Renal cortex interstitium (tissue), 11 donors: ENCODE measurements around the gene PARD3. TPM values are rescaled to one million over a fixed set of nuclear protein-coding genes. Genes with fewer than 3 reads are reported as not detected.

ENCODE experiments used
- DNase-seq, 11 donors: peaks; one replicate each; pipeline ENCODE4 v3.0.0-alpha.2; 2013; ENCODE audit warnings: low read depth in 9 of 11, low spot score in 4 of 11; ENCODE audit errors: extremely low read depth in 1 of 11
- polyA plus RNA-seq, 3 donors: library from polyadenylated mRNA; unstranded; fragments of 120-200 nt; gene quantifications; one replicate each; pipeline ENCODE4 v1.2.1, GENCODE V29; 2013; ENCODE audit not compliant: insufficient read length in 3 of 3

Gene PARD3
- polyA plus RNA-seq, 3 donors: 68.5 to 88.7 (median 71.1) TPM

DNA sequence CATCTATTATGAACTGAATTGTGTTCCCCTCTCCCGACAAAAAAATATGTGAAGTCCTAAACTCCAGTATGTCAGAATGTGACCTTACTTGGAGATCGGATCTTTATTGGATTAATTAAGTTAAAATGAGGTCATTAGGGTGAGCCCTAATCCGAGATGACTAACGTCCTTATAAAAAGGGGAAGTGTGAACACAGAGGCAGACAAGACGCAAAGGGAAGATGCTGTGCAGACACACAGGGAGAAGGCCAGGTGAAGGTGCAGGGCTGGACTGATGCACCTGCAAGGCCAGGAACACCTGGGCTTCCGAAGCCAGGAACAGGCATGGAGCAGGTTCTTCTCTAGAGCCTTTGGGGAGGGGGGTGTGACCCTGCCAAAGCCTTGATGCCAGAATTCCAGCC, 187.8 kb downstream of the PARD3 start:
- DNase-seq: no peak

DNA sequence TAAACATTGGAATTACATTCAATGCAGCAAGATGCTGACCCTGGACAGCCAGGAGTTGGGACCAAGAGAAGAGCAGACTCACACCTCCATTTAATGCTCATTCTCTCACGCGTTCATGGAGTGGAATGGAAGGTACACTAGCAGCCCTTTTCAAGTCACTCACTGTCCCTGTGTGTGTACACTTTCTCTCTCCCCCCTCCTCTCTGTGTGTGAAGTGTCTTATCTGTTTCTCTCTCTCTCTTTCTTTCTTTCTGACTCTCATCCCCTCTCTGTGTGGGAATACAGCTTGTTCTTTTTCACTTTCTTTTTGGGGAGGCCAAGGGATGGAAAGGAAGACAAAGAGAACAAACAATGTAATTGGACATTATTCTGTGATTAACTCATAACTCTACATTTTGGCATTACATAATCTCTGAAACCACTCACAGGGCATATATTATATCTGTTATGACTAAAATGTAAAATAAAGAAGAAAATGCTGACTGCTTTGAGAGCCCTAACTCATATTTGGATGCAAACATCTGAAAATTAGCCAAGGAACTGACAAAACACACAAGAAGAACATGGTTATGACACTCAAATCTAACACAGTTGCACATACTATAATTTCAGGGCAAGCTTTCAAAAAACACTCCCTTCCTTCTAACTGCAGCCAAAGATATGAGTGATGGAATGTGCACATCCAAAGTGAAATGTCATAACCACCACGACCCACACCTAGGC, 188.8 kb downstream of the PARD3 start:
- DNase-seq: no peak

DNA sequence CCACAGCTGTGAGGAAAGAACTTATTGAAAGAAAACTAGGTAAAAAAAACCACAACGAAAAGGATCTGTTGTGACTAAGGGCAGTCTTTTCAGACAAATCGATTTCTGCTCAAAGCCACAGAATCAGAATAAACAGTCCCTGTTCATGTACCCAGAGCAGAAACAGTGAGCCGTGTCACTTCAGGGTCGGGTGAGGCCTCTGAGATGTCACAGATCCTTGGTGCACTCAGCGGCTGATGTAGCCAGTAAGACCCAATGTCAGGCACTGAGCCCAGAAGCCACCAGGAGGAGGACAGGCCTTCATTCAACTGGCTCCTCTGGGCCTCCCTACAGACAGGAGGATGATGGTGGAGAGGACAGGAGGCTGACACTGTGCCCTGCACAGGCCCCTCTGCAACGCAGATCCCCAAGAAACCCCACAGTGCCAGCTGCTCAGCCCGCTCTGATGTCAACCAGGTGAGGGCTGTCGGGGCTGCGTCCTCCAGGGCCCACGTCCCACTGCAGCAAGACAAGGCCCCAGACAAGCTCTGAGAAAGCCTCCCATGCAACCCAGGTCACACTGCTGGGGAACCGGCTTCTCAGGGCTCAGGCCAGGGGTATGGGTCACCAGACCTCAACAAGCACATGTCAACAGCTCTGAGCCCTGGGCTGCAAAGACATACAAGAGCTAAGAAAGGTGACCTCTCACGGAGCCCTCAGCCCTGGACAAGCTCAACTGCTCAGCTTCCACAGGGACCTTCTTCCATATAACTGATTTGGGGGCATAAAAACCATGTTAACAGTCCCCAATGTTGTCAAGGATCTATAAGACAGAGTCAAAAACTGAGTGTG, 190.6 kb downstream of the PARD3 start:
- DNase-seq: no peak

DNA sequence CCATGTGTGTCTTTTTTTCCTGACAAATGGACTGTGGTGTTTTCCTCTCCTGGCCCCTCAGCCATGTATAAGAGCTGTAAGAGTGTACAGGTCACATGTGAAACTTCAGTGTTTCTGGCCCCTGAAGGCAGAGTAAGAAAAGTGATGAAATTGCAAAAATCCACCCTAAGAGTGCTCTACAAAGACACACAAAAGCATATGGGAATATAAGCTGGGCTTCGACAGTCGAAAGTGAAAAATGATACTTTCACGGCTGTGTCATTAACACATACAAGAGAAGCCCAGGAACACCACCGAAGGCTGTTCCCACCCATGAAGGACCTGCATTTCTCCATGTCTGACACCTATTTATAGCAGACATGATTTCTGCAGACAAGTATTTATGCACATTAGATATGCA, 192.2 kb downstream of the PARD3 start:
- no peak for DNase-seq

DNA sequence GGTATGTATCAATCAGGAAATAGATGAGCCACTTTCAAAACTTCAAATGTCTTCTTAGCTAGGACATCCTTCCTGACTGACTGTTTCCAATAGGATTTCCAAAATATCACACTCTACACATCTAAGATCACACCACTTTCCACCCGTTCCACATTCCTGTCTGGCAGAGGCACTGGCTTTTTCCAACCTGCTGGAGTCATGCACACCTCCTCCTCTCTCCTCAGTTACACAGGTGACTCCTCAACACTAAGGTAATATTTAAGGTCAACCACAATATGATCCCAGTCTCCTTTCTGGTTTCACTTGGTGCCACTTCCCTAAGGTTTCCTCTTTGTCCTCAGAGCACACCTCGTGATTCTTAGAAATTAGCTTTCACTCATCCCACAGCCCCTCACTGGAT, 196.5 kb downstream of the PARD3 start:
- DNase-seq: no peak

DNA sequence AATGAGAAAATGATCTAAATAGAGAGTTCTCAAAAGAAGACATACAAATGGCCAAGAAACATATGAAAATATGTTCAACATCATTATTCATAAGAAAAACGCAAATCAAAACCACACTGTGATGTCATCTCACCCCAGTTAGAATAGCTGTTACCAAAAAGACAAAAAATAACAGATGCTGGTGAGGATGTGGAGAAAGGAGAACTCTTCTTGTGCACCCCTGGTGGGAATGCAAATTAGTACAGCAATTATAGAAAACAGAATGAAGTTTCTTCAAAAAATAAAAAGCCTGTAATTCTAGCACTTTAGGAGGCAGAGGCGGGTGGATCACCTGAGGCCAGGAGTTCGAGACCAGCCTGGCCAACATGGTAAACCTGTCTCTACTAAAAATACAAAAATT, 199.3 kb downstream of the PARD3 start:
- DNase-seq: no peak

DNA sequence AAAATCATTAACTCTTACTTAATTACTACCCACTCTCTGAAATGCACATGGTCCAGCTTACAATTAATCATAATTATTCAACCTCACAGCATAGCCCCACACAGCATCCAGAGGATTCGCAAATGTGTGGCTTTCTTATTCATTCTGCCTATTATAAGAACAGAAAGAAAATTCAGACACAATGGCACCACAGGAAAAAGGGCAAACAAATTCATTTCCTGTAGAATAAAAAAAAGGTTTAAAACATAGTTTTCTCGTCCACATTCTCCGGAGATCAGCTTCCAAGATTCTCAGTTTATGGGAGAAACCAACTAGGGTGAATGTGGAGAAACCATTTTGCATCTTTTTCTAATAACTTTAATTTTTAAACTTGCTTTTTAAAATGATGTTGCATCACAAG, 201.6 kb downstream of the PARD3 start:
- no peak for DNase-seq

DNA sequence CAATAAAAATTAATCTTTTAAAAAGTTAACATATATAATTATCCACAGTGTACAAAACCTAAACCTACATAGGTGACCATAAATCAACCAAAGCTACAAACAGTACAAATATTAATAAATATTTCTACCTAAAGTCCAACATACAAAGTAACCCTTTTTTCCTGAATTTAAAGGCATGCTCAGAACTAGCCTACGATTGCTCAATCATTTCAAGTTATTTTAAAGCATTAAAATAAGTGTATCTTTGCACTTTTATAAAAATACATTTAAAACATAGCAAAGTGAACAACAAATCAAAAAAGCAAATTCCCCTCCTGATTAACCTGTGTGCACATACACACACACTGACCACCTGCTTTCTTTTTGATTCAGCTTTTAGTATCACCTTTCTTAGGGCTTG, 202.2 kb downstream of the PARD3 start:
- DNase-seq: no peak

DNA sequence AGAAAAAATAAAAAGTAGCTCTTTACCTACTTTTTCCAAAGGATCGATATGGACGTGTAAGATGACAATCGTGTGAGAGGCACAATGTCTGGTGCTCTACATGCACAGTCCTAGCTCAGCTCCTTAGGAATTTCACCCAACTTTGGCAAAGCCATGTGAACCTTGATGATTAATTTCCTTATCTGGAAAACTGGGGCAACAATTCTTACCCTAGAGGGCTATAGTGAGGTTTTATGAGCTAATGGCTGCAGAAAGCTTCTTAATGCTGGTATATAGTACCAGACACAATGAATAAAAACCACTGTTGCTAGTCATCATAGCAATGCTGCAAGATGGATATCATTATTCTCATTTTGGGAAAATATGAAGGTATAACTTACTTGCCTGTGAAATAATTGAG, 202.7 kb downstream of the PARD3 start:
- DNase-seq: no peak

DNA sequence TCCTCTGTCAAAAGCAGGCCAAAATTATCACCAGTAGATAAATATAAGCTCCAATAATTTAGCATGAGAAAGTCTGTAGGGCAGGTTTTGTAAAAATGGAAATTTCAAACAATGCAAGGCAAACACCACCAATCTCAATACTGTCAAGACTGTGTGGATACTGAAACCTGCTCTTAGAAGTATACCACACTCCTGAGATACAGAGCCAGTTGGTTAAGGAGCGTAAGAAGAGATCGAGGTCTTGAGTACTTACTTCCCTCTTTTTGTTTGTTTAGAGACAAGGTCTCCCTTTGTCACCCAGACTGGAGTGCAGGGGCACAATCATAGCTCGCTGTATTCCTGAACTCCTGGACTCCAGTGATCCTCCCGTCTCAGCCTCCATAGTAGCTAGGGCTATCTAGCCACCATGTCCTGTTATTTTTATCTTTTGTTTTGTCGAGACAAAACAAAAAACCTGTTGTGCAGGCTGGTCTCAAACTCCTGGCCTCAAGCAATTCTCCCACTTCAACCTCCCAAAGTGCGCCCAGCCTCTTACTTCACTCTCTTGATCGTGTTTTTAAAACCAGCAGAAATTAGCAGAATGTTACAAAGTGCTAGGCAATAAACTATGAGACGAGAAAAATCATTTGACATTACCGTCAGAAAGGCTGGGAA, 205.7 kb downstream of the PARD3 start:
- DNase-seq: no peak

DNA sequence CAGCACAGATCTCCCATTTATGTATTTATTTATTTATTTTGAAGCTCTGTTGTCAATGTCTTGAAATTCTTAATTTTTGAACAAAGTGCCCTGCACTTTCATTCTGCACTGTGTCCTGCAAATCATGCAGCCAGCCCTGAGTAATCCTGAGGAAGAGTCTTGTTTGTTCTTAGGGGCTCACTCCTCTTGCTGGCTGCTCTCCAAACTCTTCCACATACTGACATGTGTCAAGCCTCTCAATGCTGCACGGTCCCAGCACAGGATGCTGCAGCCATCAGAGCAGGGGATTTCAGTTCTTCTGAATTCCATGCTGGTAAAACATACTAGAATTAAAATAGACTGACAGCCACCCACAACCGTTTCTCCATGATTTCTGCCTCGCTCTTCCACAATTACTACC, 207.2 kb downstream of the PARD3 start:
- no peak for DNase-seq

DNA sequence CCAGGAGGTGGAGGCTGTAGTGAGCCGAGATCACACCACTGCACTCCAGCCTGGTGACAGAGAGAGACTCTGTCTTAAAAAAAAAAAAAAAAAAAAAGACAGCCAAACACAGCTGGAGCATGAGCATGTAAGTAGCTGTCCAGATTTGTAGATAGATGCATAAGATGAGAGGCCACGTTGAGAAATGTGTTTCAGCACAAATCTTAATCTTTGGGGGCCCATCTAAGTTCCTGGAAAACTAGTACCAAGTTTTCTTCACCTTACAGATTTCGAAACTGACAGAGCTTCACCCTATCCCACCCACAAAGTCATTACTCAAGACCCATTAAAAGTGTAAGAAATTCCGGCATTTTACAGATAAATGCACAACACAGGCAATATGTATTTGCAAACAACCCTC, 208.2 kb downstream of the PARD3 start:
- no peak for DNase-seq

DNA sequence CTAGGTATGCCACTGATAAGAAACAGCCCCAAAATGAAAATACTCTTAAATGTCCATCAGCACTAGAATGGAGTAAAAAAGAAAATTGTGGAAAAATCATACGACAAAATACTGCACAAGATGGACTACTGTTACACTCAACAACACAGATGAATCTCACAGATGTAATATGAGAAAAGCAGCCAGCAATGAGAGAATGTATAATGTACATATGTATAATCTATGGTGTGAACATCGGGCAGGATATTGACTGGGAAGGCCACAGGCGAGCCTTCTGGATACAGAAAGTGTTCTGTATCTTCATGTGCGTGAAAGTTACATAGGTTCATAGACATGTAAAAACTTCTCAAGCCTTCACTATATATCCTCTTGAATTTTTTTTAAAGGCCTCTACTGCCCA, 212.6 kb downstream of the PARD3 start:
- no peak for DNase-seq

DNA sequence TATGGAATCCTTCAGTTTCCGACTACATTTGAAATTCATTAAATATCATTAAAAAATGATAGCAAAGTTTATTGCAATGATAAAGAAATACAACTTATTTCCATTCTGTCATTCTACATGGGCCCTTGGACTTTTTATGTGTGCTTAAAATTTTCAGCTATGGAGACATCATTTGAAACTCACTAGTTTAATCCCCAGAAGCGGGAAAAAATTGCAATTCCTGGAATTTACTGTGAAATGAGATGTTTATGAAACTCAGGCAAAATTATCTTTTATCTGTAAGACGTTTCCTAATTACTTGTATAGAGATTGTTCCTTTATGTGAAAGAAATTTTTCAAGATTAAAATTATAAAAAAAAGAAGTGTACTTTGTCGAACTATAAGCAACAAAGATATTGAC, 213.4 kb downstream of the PARD3 start:
- no peak for DNase-seq

DNA sequence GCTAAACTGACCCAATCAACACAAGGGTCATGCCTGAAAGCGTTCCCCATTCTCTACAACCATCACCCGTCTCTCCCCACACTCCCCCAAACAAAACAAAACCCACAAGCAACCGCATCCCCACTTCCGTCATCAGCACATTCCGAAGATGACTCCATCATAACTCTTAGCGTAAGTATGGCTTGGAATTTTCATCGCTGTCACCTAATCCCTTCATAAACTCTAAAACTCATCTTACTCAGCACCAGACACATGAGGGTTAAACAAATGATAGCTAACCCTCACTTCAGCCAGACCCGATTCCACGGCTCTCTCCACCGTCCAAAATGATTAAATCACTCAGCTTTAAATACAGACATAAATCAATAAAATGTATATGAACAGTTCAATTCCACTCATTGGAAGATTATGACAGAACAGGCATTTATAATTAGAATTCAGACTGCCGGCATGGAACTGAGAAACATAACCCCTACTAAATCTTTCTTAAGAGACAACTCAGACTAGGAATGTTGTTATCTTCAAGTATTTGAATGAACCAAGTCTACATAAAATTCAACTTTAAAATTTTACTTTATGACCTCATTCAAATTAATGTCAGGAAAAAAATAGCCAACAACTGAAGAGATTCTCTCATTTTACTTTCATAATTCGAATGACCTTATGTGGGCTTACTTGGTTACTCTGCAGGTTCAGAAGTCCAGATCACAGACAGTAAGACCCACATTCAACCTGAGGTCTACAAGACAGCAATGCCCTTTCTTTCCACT, 215.9 kb downstream of the PARD3 start:
- peak in 1 of 11 donors; percentile 14 for DNase-seq

DNA sequence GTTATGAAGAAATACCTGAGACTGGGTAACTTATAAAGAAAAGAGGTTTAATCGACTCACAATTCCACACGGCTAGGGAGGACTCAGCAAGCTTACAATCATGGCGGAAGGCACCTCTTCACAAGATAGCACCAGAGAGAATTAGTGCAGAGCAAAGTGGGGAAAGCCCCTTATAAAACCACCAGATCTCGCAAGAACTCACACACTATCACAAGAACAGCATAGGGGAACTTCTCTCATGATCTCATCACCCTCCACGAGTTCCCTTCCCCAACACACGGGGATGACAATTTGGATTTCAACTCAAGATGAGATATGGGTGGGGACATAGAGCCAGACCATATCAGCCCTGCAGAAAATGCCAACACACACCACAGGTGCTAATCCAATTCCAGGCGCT, 218.7 kb downstream of the PARD3 start:
- DNase-seq: no peak

DNA sequence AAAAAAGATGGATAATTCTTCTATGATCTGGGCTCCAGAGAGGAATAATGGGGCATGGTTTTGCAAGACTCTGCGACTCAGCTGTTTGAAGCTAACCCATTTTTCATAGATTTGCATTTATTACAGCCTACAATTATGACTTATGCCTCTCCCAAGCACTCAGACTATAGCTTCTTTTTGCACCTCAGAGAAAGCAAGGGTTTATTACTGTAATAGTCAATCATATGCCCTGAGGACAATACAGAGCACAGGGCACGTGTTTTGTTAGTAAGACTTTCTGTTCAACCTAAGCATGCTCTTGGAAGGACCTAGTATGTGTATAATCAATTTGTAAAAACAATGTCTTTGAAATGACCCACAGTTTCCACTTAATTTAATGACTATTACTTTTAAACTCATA, 221.2 kb downstream of the PARD3 start:
- DNase-seq: no peak

DNA sequence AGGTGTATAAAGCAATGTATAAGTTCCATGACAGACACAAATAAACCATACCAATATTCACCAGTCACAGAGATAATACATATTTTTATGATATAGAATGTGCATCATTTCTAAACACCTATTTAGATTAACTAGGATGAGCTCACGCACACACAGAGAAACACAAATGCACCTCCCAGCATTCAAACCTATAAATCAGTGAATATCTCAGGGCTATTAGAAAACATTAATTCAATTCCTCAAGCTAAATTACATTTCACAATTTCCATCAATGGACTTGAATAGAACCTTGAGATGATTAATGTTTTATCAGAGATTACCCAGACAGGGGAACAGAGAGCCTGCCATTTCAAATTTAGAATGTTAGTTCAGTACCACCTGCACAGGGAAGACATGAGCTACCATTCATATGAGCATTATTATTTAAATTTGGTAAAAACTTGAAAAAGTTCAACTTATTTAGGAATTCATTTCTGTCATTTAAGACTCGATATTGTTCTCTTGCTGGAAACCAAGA, 221.7 kb downstream of the PARD3 start:
- no peak for DNase-seq

DNA sequence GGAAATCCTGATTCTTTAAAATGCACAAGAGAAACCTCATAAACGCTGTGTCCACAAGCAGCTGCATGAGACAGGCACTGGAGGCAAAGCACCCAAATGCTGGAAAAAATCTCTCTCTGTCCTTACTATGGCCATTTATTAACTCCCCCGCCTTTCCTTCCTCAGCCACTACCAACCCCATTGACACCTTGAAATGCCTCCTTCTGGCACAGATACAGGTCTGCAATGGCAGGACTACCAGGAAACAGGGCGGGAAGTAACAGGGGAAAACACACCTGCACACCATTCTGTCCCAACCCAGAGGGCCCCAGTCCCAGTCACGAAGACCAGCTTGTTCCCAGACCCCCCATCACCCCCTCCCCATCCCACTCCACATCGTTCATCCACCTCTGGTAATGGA, 224.3 kb downstream of the PARD3 start:
- no peak for DNase-seq
